WTC11 (cell line): ENCODE results near the gene C1D. TPM values are rescaled to one million over a fixed set of nuclear protein-coding genes. Genes with fewer than 3 reads are reported as not detected.

ENCODE experiments used
- ATAC-seq: fragments of 200-7000 bp; cut with Tn5 transposase; 2 replicates; pipeline ENCODE4 v1.10.0; 2021; ENCODE audit warnings: mild to moderate bottlenecking, moderate library complexity
- CTCF ChIA-PET: fragments of 300-600 bp; sonication (Branson Sonifier 250); formaldehyde crosslinking; loops from one replicate; lab custom pipeline; 2021; ENCODE audit warnings: antibody characterized with exemption; lab: Charles Lee
- POLR2A ChIA-PET: fragments of 350-600 bp; sonication (Branson Sonifier 250); formaldehyde crosslinking; loops from one replicate; lab custom pipeline; 2021; ENCODE audit warnings: antibody characterized with exemption; lab: Charles Lee
- DNase-seq: peaks from one replicate; pipeline ENCODE4 v3.0.0; 2021; ENCODE audit warnings: low spot score
- H3K27ac Mint-ChIP-seq: 2 replicates; pipeline ENCODE4 v1.8.0; 2021; ENCODE audit warnings: mixed read lengths
- H3K27me3 Mint-ChIP-seq: 2 replicates; pipeline ENCODE4 v1.8.0; 2021; ENCODE audit warnings: low read depth, mild to moderate bottlenecking, moderate library complexity, mixed read lengths
- H3K36me3 Mint-ChIP-seq: 2 replicates; pipeline ENCODE4 v1.8.0; 2021; ENCODE audit warnings: mixed read lengths
- H3K4me1 Mint-ChIP-seq: 2 replicates; pipeline ENCODE4 v1.8.0; 2022; ENCODE audit warnings: mixed read lengths
- H3K4me3 Mint-ChIP-seq: 2 replicates; pipeline ENCODE4 v1.8.0; 2021; ENCODE audit warnings: mild to moderate bottlenecking, moderate library complexity, mixed read lengths
- H3K9me3 Mint-ChIP-seq: 2 replicates; pipeline ENCODE4 v1.8.0; 2021; ENCODE audit warnings: mixed read lengths
- ATF1 ChIP-seq: sonication (generic); formaldehyde crosslinking; IDR thresholded peaks from 2 replicates; pipeline ENCODE4 v1.8.1; 2023; ENCODE audit warnings: mild to moderate bottlenecking, moderate library complexity, missing genetic modification reagents
- ATF3 ChIP-seq: sonication (generic); formaldehyde crosslinking; conservative IDR thresholded peaks from 2 replicates; pipeline ENCODE4 v1.8.1; 2022; ENCODE audit warnings: mild to moderate bottlenecking, missing genetic modification reagents
- ATF6 ChIP-seq: sonication (generic); formaldehyde crosslinking; IDR thresholded peaks from 2 replicates; pipeline ENCODE4 v1.8.1; 2023; ENCODE audit warnings: mild to moderate bottlenecking, missing genetic modification reagents
- CBFB ChIP-seq: sonication (generic); formaldehyde crosslinking; IDR thresholded peaks from 2 replicates; pipeline ENCODE4 v1.8.1; 2022; ENCODE audit warnings: mild to moderate bottlenecking, low read depth, missing genetic modification reagents
- CREM ChIP-seq: sonication (generic); formaldehyde crosslinking; IDR thresholded peaks from 2 replicates; pipeline ENCODE4 v1.8.1; 2022; ENCODE audit warnings: mild to moderate bottlenecking, missing genetic modification reagents, moderate library complexity
- FOXP1 ChIP-seq: sonication (generic); formaldehyde crosslinking; IDR thresholded peaks from 2 replicates; pipeline ENCODE4 v1.8.0; 2022; ENCODE audit warnings: missing genetic modification reagents, mild to moderate bottlenecking, moderate library complexity, borderline replicate concordance
- GTF2I ChIP-seq: fragments of 250-450 bp; sonication (Bioruptor Pico); conservative IDR thresholded peaks from 2 replicates; pipeline ENCODE4 v1.4.0; 2021; ENCODE audit warnings: mild to moderate bottlenecking
- IRF2 ChIP-seq: sonication (generic); formaldehyde crosslinking; IDR thresholded peaks from 2 replicates; pipeline ENCODE4 v1.8.0; 2022; ENCODE audit warnings: low read depth, missing genetic modification reagents, borderline replicate concordance
- MAX ChIP-seq: sonication (generic); formaldehyde crosslinking; IDR thresholded peaks from 2 replicates; pipeline ENCODE4 v1.8.0; 2022; ENCODE audit warnings: mild to moderate bottlenecking, missing genetic modification reagents
- OVOL2 ChIP-seq: fragments of 250-450 bp; sonication (Bioruptor Pico); IDR thresholded peaks from 2 replicates; pipeline ENCODE4 v1.9.0; 2021; ENCODE audit warnings: mild to moderate bottlenecking, borderline replicate concordance
- PRRX2 ChIP-seq: fragments of 250-450 bp; sonication (Bioruptor Pico); IDR thresholded peaks from 2 replicates; pipeline ENCODE4 v1.8.0; 2021; ENCODE audit warnings: mild to moderate bottlenecking
- TP53 ChIP-seq: sonication (generic); formaldehyde crosslinking; IDR thresholded peaks from 2 replicates; pipeline ENCODE4 v1.8.1; 2023; ENCODE audit warnings: mild to moderate bottlenecking, missing genetic modification reagents
- ZBTB21 ChIP-seq: sonication (generic); formaldehyde crosslinking; IDR thresholded peaks from 2 replicates; pipeline ENCODE4 v1.8.1; 2023; ENCODE audit warnings: mild to moderate bottlenecking, missing genetic modification reagents, borderline replicate concordance
- ZBTB43 ChIP-seq: sonication (generic); formaldehyde crosslinking; IDR thresholded peaks from 2 replicates; pipeline ENCODE4 v1.8.1; 2023; ENCODE audit warnings: mild to moderate bottlenecking, missing genetic modification reagents
- ZNF138 ChIP-seq: sonication (generic); formaldehyde crosslinking; conservative IDR thresholded peaks from 2 replicates; pipeline ENCODE4 v1.8.1; 2022; ENCODE audit warnings: mild to moderate bottlenecking, moderate library complexity, missing genetic modification reagents
- ZNF219 ChIP-seq: sonication (generic); formaldehyde crosslinking; IDR thresholded peaks from 2 replicates; pipeline ENCODE4 v1.8.0; 2023; ENCODE audit warnings: missing genetic modification reagents, mild to moderate bottlenecking, borderline replicate concordance
- ZNF396 ChIP-seq: fragments of 250-450 bp; sonication (Bioruptor Pico); IDR thresholded peaks from 2 replicates; pipeline ENCODE4 v1.8.0; 2021; ENCODE audit warnings: mild to moderate bottlenecking, moderate library complexity, borderline replicate concordance
- ZNF416 ChIP-seq: fragments of 250-450 bp; sonication (Bioruptor Pico); IDR thresholded peaks from 2 replicates; pipeline ENCODE4 v1.9.0; 2021; ENCODE audit warnings: mild to moderate bottlenecking, inconsistent platforms
- total RNA-seq: library from RNA; stranded (reverse); gene quantifications from 3 replicates; pipeline ENCODE4 v1.2.3, GENCODE V29; 2021
- TF ChIP-seq, protein P1 (sequence below): fragments of 250-450 bp; sonication (Bioruptor Pico); IDR thresholded peaks from 2 replicates; pipeline ENCODE4 v2.1.2; 2022; ENCODE audit warnings: mild to moderate bottlenecking, moderate library complexity
- TF ChIP-seq, protein P2 (sequence below): sonication (generic); formaldehyde crosslinking; IDR thresholded peaks from 2 replicates; pipeline ENCODE4 v1.8.0; 2023; ENCODE audit warnings: missing genetic modification reagents

C1D gene
- total RNA-seq, 1 experiment from 2014 or later: 21.0 TPM

- TF ChIP-seq ZNF219 (CRISPR knock-in tag) (no peak), ATF6 (CRISPR knock-in tag) (no peak), ZNF396 (CRISPR knock-in tag) (no peak), MAX (CRISPR knock-in tag) (no peak), ATF1 (CRISPR knock-in tag) (no peak), TP53 (CRISPR knock-in tag) (no peak), ZNF138 (CRISPR knock-in tag) (no peak)
- TF ChIP-seq, protein P1, sequence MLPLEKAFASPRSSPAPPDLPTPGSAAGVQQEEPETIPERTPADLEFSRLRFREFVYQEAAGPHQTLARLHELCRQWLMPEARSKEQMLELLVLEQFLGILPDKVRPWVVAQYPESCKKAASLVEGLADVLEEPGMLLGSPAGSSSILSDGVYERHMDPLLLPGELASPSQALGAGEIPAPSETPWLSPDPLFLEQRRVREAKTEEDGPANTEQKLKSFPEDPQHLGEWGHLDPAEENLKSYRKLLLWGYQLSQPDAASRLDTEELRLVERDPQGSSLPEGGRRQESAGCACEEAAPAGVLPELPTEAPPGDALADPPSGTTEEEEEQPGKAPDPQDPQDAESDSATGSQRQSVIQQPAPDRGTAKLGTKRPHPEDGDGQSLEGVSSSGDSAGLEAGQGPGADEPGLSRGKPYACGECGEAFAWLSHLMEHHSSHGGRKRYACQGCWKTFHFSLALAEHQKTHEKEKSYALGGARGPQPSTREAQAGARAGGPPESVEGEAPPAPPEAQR (CRISPR knock-in tag): no peak
Observed at GRCh38 chr2:68052717-68053422, 9.9 kb downstream of the C1D start (continued).

GRCh38 chr2:68050353-68050752, 12.5 kb downstream of the C1D start:
- H3K27me3 Mint-ChIP-seq: no peaks in the 10 kb centered on the region
- no peak overlapping the region for H3K4me3 Mint-ChIP-seq
- peaks cover 2% of the 10 kb centered on the region; the same call in 1 of the 2 replicates for H3K36me3 Mint-ChIP-seq
- DNase-seq (no peak), ATAC-seq (no peak)
- H3K27ac Mint-ChIP-seq: no peak overlapping the region
- H3K4me1 Mint-ChIP-seq: peaks cover 4% of the 10 kb centered on the region; the same call in 1 of the 2 replicates
- POLR2A ChIA-PET: interaction anchor here (0.6 kb wide), 1 partner anchor 120 kb away, joined by 5 read pairs; no protein-coding TSS in a partner anchor
- H3K9me3 Mint-ChIP-seq: no peaks in the 10 kb centered on the region
- CTCF ChIA-PET: no interaction called here
- TF ChIP-seq PRRX2 (CRISPR knock-in tag) (no peak), CBFB (no peak), ATF3 (CRISPR knock-in tag) (no peak), ZBTB21 (CRISPR knock-in tag) (no peak), GTF2I (CRISPR knock-in tag) (no peak), ZBTB43 (no peak), ZNF138 (CRISPR knock-in tag) (no peak), FOXP1 (CRISPR knock-in tag) (no peak)
- TF ChIP-seq, protein P2, sequence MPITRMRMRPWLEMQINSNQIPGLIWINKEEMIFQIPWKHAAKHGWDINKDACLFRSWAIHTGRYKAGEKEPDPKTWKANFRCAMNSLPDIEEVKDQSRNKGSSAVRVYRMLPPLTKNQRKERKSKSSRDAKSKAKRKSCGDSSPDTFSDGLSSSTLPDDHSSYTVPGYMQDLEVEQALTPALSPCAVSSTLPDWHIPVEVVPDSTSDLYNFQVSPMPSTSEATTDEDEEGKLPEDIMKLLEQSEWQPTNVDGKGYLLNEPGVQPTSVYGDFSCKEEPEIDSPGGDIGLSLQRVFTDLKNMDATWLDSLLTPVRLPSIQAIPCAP (CRISPR knock-in tag): no peak

DNA sequence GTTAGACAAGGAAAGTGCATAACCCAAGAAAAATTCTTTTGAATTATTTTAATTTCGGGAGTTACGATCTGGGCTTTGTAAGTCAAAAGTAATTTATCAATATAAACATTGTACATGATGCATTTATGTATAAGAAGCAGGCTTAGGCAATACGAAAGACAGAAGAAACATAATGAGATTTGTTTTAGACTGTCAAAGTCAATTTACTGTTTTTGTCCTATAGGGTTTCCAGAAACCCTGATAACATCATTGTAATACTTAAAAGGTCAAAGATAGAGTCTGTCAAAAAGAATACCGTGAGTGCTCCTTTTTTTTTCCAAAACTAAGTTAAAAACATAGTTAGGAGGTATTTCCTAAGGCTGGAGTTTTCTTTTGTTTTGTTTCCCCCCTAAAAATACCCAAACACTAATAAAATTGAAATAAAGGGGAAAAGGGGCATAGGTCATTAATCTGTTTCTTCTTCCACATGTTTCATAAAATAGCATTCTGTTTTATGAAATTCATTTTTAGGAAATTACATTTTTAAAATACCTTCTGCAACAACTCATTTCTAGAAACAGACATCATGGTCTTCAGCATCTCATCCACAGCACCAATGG, 16.1 kb downstream of the C1D start:
- TF ChIP-seq CREM (CRISPR knock-in tag): no peak
- TF ChIP-seq IRF2 (CRISPR knock-in tag): no peak
- TF ChIP-seq OVOL2: no peak
- no peak for TF ChIP-seq ZNF416 (CRISPR knock-in tag)
- TF ChIP-seq, all 79 proteins: peak for 0
- Mint-ChIP-seq H3K36me3 (peaks cover 6% of the 10 kb centered on the region; the same call in 1 of the 2 replicates), H3K4me3 (no peak overlapping the region), H3K27me3 (no peaks in the 10 kb centered on the region), H3K27ac (no peak overlapping the region), H3K4me1 (no peaks in the 10 kb centered on the region; the same call in 1 of the 2 replicates), H3K9me3 (no peaks in the 10 kb centered on the region)
- no peak for ATAC-seq
- no peak for DNase-seq
- POLR2A ChIA-PET: no interaction called here
- CTCF ChIA-PET: no interaction called here
